Epithelial cell of esophagus (primary cell): Measurements from ENCODE around the gene RAP1GAP.

ENCODE experiments used
- DNase-seq: peaks from one replicate; pipeline ENCODE4 v3.0.0; 2010; ENCODE audit warnings: low read depth
- H3K4me3 ChIP-seq: 2 replicates; pipeline ENCODE4 v1.5.1; 2011; ENCODE audit warnings: mild to moderate bottlenecking, low read length, control low read depth
- CTCF ChIP-seq: IDR thresholded peaks from 2 replicates; pipeline ENCODE4 v1.5.1; 2011; ENCODE audit warnings: low read depth, mild to moderate bottlenecking, low read length, control low read depth, inconsistent platforms; ENCODE audit not compliant: insufficient read depth; ENCODE audit errors: missing control alignments

RAP1GAP gene

DNA sequence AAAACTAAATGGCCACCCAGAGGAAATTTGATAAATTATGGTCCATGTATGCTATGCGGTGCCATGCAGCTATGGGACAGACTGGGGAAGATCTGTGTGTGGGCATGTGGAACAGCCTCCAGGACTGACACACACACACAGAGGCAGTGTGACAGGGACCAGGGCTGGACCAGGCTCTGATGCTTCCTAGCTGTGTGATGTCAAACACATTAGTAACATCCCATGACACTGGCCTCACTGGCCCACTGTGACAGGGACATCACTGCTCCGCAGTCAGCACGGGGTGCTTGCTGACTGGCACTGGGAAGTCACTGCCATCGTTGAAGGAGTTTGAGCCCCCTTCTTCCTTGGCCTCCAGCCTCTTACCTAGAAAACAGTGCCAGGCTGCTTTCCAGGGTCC, 13.9 kb downstream of the RAP1GAP start:
- no peak for DNase-seq
- no peak for TF ChIP-seq CTCF
- no peak overlapping the region for H3K4me3 ChIP-seq

- TF ChIP-seq CTCF = no peak
- DNase-seq = no peak
- no peak overlapping the region for H3K4me3 ChIP-seq
Measured at GRCh38 chr1:21654209-21654608, 14.9 kb downstream of the RAP1GAP start.

- no peak overlapping the region for H3K4me3 ChIP-seq
- DNase-seq = no peak
- no peak for TF ChIP-seq CTCF
Measured at GRCh38 chr1:21653744-21654100, 15.4 kb downstream of the RAP1GAP start.

DNA sequence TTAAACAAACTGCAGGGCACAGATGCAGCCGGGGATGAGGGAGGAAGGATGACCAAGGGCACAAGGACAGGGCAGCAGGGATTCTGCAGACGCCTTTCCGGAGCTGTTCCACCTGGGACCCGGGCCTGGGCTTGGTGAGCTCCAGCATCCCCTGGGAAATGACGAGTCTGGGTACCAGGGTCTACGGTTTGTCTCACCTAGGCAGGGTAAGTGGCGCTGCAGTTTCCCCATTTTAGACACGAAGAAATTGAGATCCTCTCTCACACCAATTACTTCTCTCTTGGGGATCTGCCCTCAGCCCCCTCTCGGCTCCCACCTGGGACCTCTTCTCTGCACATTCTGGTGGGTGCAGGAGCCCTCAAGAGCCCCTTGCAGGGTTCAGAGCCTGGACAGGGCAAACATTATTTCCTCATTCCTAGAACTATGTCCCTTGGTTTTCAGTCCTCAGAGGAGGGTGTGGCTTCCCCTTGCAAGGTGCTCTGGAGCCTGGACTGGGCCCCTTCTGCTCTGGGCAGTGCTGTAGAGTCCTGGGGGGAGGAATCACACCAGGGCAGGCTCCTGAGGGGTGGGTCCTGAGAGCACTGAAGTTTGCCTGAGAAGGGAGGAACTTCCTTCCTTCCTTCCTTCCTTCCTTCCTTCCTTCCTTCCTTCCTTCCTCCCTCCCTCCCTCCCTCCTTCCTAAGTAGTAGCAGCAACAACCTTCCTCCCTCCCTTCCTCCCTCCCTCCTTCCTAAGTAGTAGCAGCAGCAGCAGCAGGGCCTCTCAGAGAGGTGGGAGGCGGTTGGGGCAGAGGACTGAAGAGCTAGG, 16.0 kb downstream of the RAP1GAP start:
- no peak for DNase-seq
- TF ChIP-seq CTCF = no peak
- H3K4me3 ChIP-seq = no peak overlapping the region

- no peak for TF ChIP-seq CTCF
- no peak for DNase-seq
- H3K4me3 ChIP-seq = no peak overlapping the region
Measured at GRCh38 chr1:21652101-21652936, 16.8 kb downstream of the RAP1GAP start.

- no peak for TF ChIP-seq CTCF
- peak; percentile 27 for DNase-seq
- peak overlapping the region; percentile 39 for H3K4me3 ChIP-seq
Measured at GRCh38 chr1:21651214-21652042, 17.7 kb downstream of the RAP1GAP start.
